ENCODE data around the gene REXO1. TPM values are rescaled to one million over a fixed set of nuclear protein-coding genes. Genes with fewer than 3 reads are reported as not detected.
"Not testable (repeated sequence)": the region's sequence is repeated elsewhere in the genome, so short reads cannot be mapped to it uniquely, and the experiment has no call there.

REXO1 gene
- total and polyA plus RNA-seq, 2 of the 13 experiments (the other 11 are each of a cell fraction or from before 2014, with no cell fraction given) = 5.0 to 11.2 TPM

GRCh38 chr19:1875265-1875645 lies 27.0 kb upstream of the REXO1 start:
- Histone ChIP-seq H3K4me1 (ENCODE audit: insufficient read depth, low read length) (peaks cover 51% of the 10 kb centered on the region), H3K9ac (ENCODE audit: insufficient read depth, low read depth, low read length) (peak overlapping the region; percentile 91), H3K27ac (ENCODE audit: extremely low read length, insufficient read depth, low read length) (peak overlapping the region; percentile 79), H3K4me3 (replicated peaks in 1 of 3; ENCODE audit: insufficient read depth in 1 of 3, low read depth in 2 of 3, low read length in 3 of 3) (peak overlapping the region; percentile 68 to 99 (median 94)), H3K79me2 (ENCODE audit: insufficient read depth, low read length) (peaks cover 32% of the 10 kb centered on the region), H3K4me2 (ENCODE audit: low read depth, low read length) (peak overlapping the region; percentile 97)
- intact Hi-C loops (cut with micrococcal nuclease; ENCODE audit: unreplicated experiment); H2AFZ ChIP-seq (ENCODE audit: low read length); H4K20me1 ChIP-seq (ENCODE audit: insufficient read depth, low read length); BruUV-seq (replicated peaks); H3K27me3 ChIP-seq (ENCODE audit: control insufficient read depth in 1 of 2, insufficient read depth in 2 of 2, low read length in 2 of 2); ATAC-seq; in situ Hi-C loops (cut with HindIII; ENCODE audit: extremely low pct_ligation_motif_present, low pct_unique_long_range_greater_than_20kb); DNase-seq (ENCODE audit: low spot score); CTCF ChIA-PET (ENCODE audit: low intra/inter-chr PET ratio, low total read pairs); H3K9me3 ChIP-seq (ENCODE audit: low read length); H3K36me3 ChIP-seq (replicated peaks in 1 of 2; ENCODE audit: control insufficient read depth in 1 of 2, insufficient read depth in 2 of 2, low read length in 2 of 2): not testable (repeated sequence)
- POLR2A ChIA-PET = interaction anchor here (0.9 to 2.1 kb wide), 4 partner anchors 9 to 35 kb away, joined by 3 to 13 read pairs (median 8); no protein-coding TSS in a partner anchor
- 0 out of 2 replicates have a peak, but pooled peaks have one; percentile 2 for TF ChIP-seq HDAC2 (CRISPR knock-in tag; IDR thresholded peaks at IDR 0.05)
- 0 out of 2 replicates have a peak, but pooled peaks have one; percentile 7 for TF ChIP-seq IKZF5 (CRISPR knock-in tag; IDR thresholded peaks at IDR 0.05)
- peak; percentile 5; the same call in 1 of the 2 replicates for TF ChIP-seq PATZ1 (CRISPR knock-in tag; IDR thresholded peaks at IDR 0.05)
- 0 out of 2 replicates have a peak, but pooled peaks have one; percentile 4 for TF ChIP-seq ZBTB20 (CRISPR knock-in tag; IDR thresholded peaks at IDR 0.05; ENCODE audit: borderline replicate concordance, low read depth)
- peak; percentile 34 for FAIRE-seq
- WGBS (ENCODE audit: low lambda C conversion rate) = 3% methylated on average over 11 of the region's 11 CpGs

Data from HepG2 (cell line).